ENCODE measurements around the gene IL26.

Gene IL26

GRCh38 chr12:68245180-68246021 is 19.8 kb upstream of the IL26 start:
- no peak for TF ChIP-seq POU2F2 (IDR thresholded peaks at IDR 0.05; ENCODE audit: low read depth, low read length)
- FAIRE-seq, result no peak
- DNase-seq (ENCODE audit: insufficient read length, low spot score), result no peak

GRCh38 chr12:68242777-68243176 is 17.2 kb upstream of the IL26 start:
- no peak for FAIRE-seq
- DNase-seq (ENCODE audit: insufficient read length, low spot score), result no peak
- TF ChIP-seq POLR2A (IDR thresholded peaks at IDR 0.05; ENCODE audit: low read depth, low read length), result no peak
- TF ChIP-seq POU2F2 (IDR thresholded peaks at IDR 0.05; ENCODE audit: low read depth, low read length), result no peak
- no peak for TF ChIP-seq SPI1 (IDR thresholded peaks at IDR 0.05; ENCODE audit: low read depth, low read length)
- TF ChIP-seq TAF1 (IDR thresholded peaks at IDR 0.05; ENCODE audit: low read depth, low read length), result no peak
- TF ChIP-seq PAX5 (IDR thresholded peaks at IDR 0.05; ENCODE audit: insufficient read depth, low read length, severe bottlenecking), result no peak
- TF ChIP-seq POLR2AphosphoS5 (IDR thresholded peaks at IDR 0.05; ENCODE audit: low read depth, low read length), result no peak

- peak; percentile 29 for DNase-seq (ENCODE audit: insufficient read length, low spot score)
- TF ChIP-seq TAF1 (IDR thresholded peaks at IDR 0.05; ENCODE audit: low read depth, low read length) (no peak; the same call in 1 of the 2 replicates), SPI1 (IDR thresholded peaks at IDR 0.05; ENCODE audit: low read depth, low read length) (peak; percentile 45; the same call in 1 of the 2 replicates), POLR2A (IDR thresholded peaks at IDR 0.05; ENCODE audit: low read depth, low read length) (0 out of 2 replicates have a peak, but pooled peaks have one; percentile 25), POU2F2 (IDR thresholded peaks at IDR 0.05; ENCODE audit: low read depth, low read length) (no peak)
- peak; percentile 82 for FAIRE-seq
These were observed 15.4 kb upstream of the IL26 start for GRCh38 chr12:68240975-68241374.

GRCh38 chr12:68240079-68240478 is 14.5 kb upstream of the IL26 start:
- DNase-seq (ENCODE audit: insufficient read length, low spot score) (no peak), FAIRE-seq (peak; percentile 43)
- no peak for TF ChIP-seq POLR2A (IDR thresholded peaks at IDR 0.05; ENCODE audit: low read depth, low read length)
- no peak for TF ChIP-seq POU2F2 (IDR thresholded peaks at IDR 0.05; ENCODE audit: low read depth, low read length)
- no peak for TF ChIP-seq TAF1 (IDR thresholded peaks at IDR 0.05; ENCODE audit: low read depth, low read length)
- no peak for TF ChIP-seq SPI1 (IDR thresholded peaks at IDR 0.05; ENCODE audit: low read depth, low read length)
- no peak for TF ChIP-seq PAX5 (IDR thresholded peaks at IDR 0.05; ENCODE audit: insufficient read depth, low read length, severe bottlenecking)
- no peak for TF ChIP-seq POLR2AphosphoS5 (IDR thresholded peaks at IDR 0.05; ENCODE audit: low read depth, low read length)

DNA sequence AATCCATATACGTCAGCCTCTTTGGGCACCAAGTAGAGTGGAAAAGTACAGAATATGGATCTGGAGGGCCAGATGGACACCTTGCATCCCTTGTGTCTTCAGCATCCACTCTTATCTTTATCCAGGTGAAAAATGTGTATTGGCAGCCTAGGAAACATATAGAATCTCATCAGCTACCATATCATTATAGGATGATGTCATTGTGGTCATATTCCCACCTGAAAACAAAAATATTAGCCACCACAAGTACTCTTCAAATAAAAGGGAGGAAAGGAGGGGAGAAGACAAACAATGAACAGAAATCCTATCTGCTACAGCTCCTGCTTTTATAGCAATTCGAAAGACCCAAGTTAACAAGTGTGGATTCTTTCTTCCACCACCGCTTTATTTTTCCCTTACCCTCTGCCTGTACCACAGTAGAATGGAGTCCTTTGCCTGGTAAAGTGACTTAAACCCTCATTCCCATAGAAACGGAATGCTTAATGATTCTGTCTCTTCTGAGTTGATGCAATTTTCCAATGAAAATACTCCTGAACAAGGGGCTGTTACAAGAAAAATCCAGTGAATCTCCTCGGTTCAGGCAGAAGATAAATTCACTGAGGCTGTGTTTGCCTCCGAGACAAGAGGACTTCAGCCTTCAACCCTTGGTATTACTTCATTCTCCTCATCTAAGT is 13.8 kb upstream of the IL26 start:
- FAIRE-seq (no peak), DNase-seq (ENCODE audit: insufficient read length, low spot score) (no peak)
- TF ChIP-seq PAX5 (IDR thresholded peaks at IDR 0.05; ENCODE audit: insufficient read depth, low read length, severe bottlenecking), result no peak
- no peak for TF ChIP-seq SPI1 (IDR thresholded peaks at IDR 0.05; ENCODE audit: low read depth, low read length)
- TF ChIP-seq POLR2AphosphoS5 (IDR thresholded peaks at IDR 0.05; ENCODE audit: low read depth, low read length), result no peak
- TF ChIP-seq POLR2A (IDR thresholded peaks at IDR 0.05; ENCODE audit: low read depth, low read length), result no peak
- no peak for TF ChIP-seq POU2F2 (IDR thresholded peaks at IDR 0.05; ENCODE audit: low read depth, low read length)
- no peak for TF ChIP-seq TAF1 (IDR thresholded peaks at IDR 0.05; ENCODE audit: low read depth, low read length)

DNA sequence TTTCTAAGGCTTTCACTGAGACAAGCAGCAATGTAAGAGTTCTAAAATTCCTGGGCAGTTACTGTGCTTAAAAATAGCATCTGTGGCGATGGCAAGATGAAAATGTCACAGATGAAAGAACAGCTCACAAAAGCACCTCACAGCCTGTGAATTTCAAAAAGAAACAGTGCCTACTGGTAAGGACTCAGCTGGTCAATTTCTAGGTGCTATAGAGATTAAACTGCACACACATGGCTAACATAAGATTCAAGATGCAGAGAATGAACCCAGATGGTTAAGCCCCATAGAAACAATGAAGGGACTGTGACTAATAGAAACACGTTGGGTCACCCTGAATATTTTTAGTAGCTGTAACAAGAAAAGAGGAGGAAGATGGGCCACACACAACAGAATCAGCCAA is 12.0 kb upstream of the IL26 start:
- DNase-seq (ENCODE audit: insufficient read length, low spot score) (no peak), FAIRE-seq (no peak)
- TF ChIP-seq POLR2AphosphoS5 (IDR thresholded peaks at IDR 0.05; ENCODE audit: low read depth, low read length) (no peak), POLR2A (IDR thresholded peaks at IDR 0.05; ENCODE audit: low read depth, low read length) (no peak), TAF1 (IDR thresholded peaks at IDR 0.05; ENCODE audit: low read depth, low read length) (no peak), SPI1 (IDR thresholded peaks at IDR 0.05; ENCODE audit: low read depth, low read length) (no peak), POU2F2 (IDR thresholded peaks at IDR 0.05; ENCODE audit: low read depth, low read length) (no peak), PAX5 (IDR thresholded peaks at IDR 0.05; ENCODE audit: insufficient read depth, low read length, severe bottlenecking) (no peak)

DNA sequence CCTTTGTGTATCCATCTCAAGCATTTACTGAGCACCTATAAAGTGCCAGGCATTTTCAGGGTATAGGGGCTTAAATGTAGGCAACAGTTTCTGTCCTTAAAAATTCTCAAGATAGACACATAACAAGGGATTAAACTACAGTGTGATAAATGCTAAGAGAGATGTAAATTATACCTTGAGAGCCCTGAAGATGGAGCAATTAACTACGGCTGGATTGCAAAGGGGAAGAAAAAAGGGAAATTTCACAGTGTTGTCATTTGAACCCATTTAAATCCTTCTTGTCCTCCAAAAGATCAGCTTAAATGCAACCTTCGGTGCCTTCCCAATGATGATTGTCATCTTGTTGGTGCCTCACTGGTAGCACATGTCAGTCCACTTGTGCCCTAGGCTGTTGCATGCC is 11.5 kb upstream of the IL26 start:
- DNase-seq (ENCODE audit: insufficient read length, low spot score) (no peak), FAIRE-seq (peak; percentile 57)
- no peak for TF ChIP-seq POLR2A (IDR thresholded peaks at IDR 0.05; ENCODE audit: low read depth, low read length)
- no peak for TF ChIP-seq POU2F2 (IDR thresholded peaks at IDR 0.05; ENCODE audit: low read depth, low read length)
- no peak for TF ChIP-seq PAX5 (IDR thresholded peaks at IDR 0.05; ENCODE audit: insufficient read depth, low read length, severe bottlenecking)
- TF ChIP-seq SPI1 (IDR thresholded peaks at IDR 0.05; ENCODE audit: low read depth, low read length), result no peak
- TF ChIP-seq POLR2AphosphoS5 (IDR thresholded peaks at IDR 0.05; ENCODE audit: low read depth, low read length), result no peak
- no peak for TF ChIP-seq TAF1 (IDR thresholded peaks at IDR 0.05; ENCODE audit: low read depth, low read length)

DNA sequence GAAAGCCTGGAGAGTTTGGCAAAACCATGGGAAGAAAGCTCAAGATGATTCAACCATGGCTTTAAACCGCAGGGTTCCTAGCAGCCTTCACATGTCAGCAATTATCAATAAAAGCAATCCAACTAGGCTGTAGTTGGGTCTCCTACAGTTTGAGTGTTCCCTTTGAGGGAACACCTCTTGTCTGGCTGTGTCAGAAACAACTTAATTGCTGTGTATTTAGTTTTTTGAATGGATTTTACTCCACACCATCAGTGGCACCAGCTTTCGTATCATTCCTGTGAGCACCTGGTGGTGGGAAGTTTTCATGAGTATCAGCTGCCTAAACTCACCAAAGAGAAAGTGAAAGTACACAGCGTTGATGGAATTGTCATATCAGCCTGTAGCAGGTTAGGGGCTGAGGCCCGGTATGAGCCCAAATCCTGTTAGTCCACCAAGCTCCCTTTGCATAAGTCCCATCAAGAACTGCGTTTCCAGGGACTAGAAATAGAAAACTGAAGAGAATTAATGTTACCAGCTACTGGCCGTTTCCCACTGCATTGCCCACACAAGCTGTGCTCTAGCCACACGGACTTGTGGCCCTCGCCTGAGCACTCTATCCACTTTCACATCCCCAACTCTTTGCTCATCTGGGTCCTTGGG is 10.9 kb upstream of the IL26 start:
- FAIRE-seq (peak; percentile 91), DNase-seq (ENCODE audit: insufficient read length, low spot score) (no peak)
- TF ChIP-seq SPI1 (IDR thresholded peaks at IDR 0.05; ENCODE audit: low read depth, low read length), result 0 out of 2 replicates have a peak, but pooled peaks have one; percentile 28
- TF ChIP-seq PAX5 (IDR thresholded peaks at IDR 0.05; ENCODE audit: insufficient read depth, low read length, severe bottlenecking), result no peak

- DNase-seq (ENCODE audit: insufficient read length, low spot score), result no peak
- FAIRE-seq, result no peak
- TF ChIP-seq POLR2AphosphoS5 (IDR thresholded peaks at IDR 0.05; ENCODE audit: low read depth, low read length) (no peak), TAF1 (IDR thresholded peaks at IDR 0.05; ENCODE audit: low read depth, low read length) (no peak), PAX5 (IDR thresholded peaks at IDR 0.05; ENCODE audit: insufficient read depth, low read length, severe bottlenecking) (no peak), SPI1 (IDR thresholded peaks at IDR 0.05; ENCODE audit: low read depth, low read length) (no peak), POLR2A (IDR thresholded peaks at IDR 0.05; ENCODE audit: low read depth, low read length) (no peak), POU2F2 (IDR thresholded peaks at IDR 0.05; ENCODE audit: low read depth, low read length) (no peak)
These were observed 10.0 kb upstream of the IL26 start for GRCh38 chr12:68235576-68235975.
